ENCODE data around the gene PGA3.
"Not testable (repeated sequence)": the region's sequence is repeated elsewhere in the genome, so short reads cannot be mapped to it uniquely, and the experiment has no call there.

DNA sequence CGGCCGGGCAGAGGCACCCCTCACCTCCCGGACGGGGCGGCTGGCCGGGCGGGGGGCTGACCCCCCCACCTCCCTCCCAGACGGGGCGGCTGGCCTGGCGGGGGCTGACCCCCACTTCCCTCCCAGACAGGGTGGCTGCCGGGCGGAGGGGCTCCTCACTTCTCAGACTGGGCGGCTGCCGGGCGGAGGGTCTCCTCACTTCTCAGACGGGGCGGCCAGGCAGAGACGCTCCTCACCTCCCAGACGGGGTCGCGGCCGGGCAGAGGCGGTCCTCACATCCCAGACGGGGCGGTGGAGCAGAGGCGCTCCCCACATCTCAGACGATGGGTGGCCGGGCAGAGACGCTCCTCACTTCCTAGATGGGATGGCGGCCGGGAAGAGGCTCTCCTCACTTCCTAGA lies 37.0 kb upstream of the PGA3 start:
- TF ChIP-seq, protein P1, sequence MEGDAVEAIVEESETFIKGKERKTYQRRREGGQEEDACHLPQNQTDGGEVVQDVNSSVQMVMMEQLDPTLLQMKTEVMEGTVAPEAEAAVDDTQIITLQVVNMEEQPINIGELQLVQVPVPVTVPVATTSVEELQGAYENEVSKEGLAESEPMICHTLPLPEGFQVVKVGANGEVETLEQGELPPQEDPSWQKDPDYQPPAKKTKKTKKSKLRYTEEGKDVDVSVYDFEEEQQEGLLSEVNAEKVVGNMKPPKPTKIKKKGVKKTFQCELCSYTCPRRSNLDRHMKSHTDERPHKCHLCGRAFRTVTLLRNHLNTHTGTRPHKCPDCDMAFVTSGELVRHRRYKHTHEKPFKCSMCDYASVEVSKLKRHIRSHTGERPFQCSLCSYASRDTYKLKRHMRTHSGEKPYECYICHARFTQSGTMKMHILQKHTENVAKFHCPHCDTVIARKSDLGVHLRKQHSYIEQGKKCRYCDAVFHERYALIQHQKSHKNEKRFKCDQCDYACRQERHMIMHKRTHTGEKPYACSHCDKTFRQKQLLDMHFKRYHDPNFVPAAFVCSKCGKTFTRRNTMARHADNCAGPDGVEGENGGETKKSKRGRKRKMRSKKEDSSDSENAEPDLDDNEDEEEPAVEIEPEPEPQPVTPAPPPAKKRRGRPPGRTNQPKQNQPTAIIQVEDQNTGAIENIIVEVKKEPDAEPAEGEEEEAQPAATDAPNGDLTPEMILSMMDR (tag by site-specific recombination; IDR thresholded peaks at IDR 0.05): not testable (repeated sequence)
- TF ChIP-seq ZNF274 (IDR thresholded peaks at IDR 0.05; ENCODE audit: low read length); ZNF274 (tag by site-specific recombination; IDR thresholded peaks at IDR 0.05; ENCODE audit: borderline replicate concordance); PRDM4 (tag by site-specific recombination; IDR thresholded peaks at IDR 0.05); PBX3 (CRISPR knock-in tag; IDR thresholded peaks at IDR 0.05); ZBTB7A (tag by site-specific recombination; IDR thresholded peaks at IDR 0.05; ENCODE audit: low read depth); WT1 (tag by site-specific recombination; IDR thresholded peaks at IDR 0.05); ZFP37 (tag by site-specific recombination; IDR thresholded peaks at IDR 0.05); ZSCAN30 (tag by site-specific recombination; IDR thresholded peaks at IDR 0.05): not testable (repeated sequence)
